Lung (tissue), 12 donors: ENCODE measurements around the gene SPAG5. TPM values are rescaled to one million over a fixed set of nuclear protein-coding genes. Genes with fewer than 3 reads are reported as not detected.
A peak's percentile ranks its signal among the peaks of the same experiment; 100 is the strongest.
"Not testable (repeated sequence)": the region's sequence is repeated elsewhere in the genome, so short reads cannot be mapped to it uniquely, and the experiment has no call there.

ENCODE experiments used
- ATAC-seq: fragments of 200-7000 bp; cut with Tn5 transposase; one replicate; pipeline ENCODE4 v1.9.1; 2020; ENCODE audit warnings: moderate number of reproducible peaks; ENCODE audit not compliant: insufficient read depth, low FRiP score
- DNase-seq, 3 donors: peaks; one replicate each; pipeline ENCODE4 v3.0.0-alpha.2; 2013 to 2017
- H3K27ac ChIP-seq, 2 donors: one replicate each; pipeline ENCODE4 v1.5.1; 2013; ENCODE audit warnings: mild to moderate bottlenecking in 2 of 2, moderate library complexity in 2 of 2, control low read depth in 1 of 2, inconsistent platforms in 1 of 2, low read depth in 1 of 2, low read length in 1 of 2
- H3K27me3 ChIP-seq, 3 donors: one replicate each; pipeline ENCODE4 v1.5.1; 2013; ENCODE audit warnings: low read length in 2 of 3; ENCODE audit not compliant: control insufficient read depth in 3 of 3, insufficient read depth in 3 of 3
- H3K36me3 ChIP-seq, 4 donors: one replicate each; pipeline ENCODE4 v1.5.1; 2013; ENCODE audit warnings: low read length in 4 of 4, mild to moderate bottlenecking in 1 of 4, moderate library complexity in 1 of 4; ENCODE audit not compliant: control insufficient read depth in 4 of 4, insufficient read depth in 4 of 4
- H3K4me1 ChIP-seq, 5 donors: one replicate each; pipeline ENCODE4 v1.5.1; 2013; ENCODE audit warnings: low read length in 5 of 5, mild to moderate bottlenecking in 2 of 5, moderate library complexity in 1 of 5; ENCODE audit not compliant: control insufficient read depth in 5 of 5, insufficient read depth in 5 of 5
- H3K4me3 ChIP-seq: one replicate; pipeline ENCODE4 v1.5.1; 2013; ENCODE audit warnings: mild to moderate bottlenecking, control low read depth, moderate library complexity
- H3K9ac ChIP-seq, 2 donors: one replicate each; pipeline ENCODE4 v1.5.1; 2013; ENCODE audit warnings: low read length in 2 of 2, control low read depth in 1 of 2; ENCODE audit not compliant: insufficient read depth in 1 of 2
- H3K9me3 ChIP-seq, 4 donors: one replicate each; pipeline ENCODE4 v1.5.1; 2013; ENCODE audit warnings: low read length in 3 of 4, mild to moderate bottlenecking in 1 of 4, moderate library complexity in 1 of 4; ENCODE audit not compliant: control insufficient read depth in 4 of 4, insufficient read depth in 3 of 4
- WGBS, 2 donors: extraction: QIAGEN DNeasy Blood & Tissue Kit; methylation state at CpG; one replicate each; pipeline ENCODE4 v1.1.7; 2013; 5-methylcytosine and 5-hydroxymethylcytosine counted together
- polyA plus RNA-seq, 2 donors: library from polyadenylated mRNA; stranded (reverse); fragments of 200-250 nt; gene quantifications; one replicate each; pipeline ENCODE4 v1.2.1, GENCODE V29; 2013
- total RNA-seq, 2 donors: library from RNA; depleted of rRNA in 1 of 2; stranded (reverse); fragments of >200 nt in 1 of 2; gene quantifications; one replicate each; pipeline ENCODE4 v1.2.1, GENCODE V29; 2014 to 2021
- TF ChIP-seq, protein P1 (sequence below): IDR thresholded peaks from 2 replicates; pipeline ENCODE4 v1.5.1; 2012; ENCODE audit warnings: mild to moderate bottlenecking; ENCODE audit errors: control extremely low read depth, extremely low read depth
- donor health status: control.
- donor health status: control.
- donor health status: Bipolar disorder and iron deficiency.
- donor health status: healthy.
- donor health status: DM: yes; HTN: yes; CAD: no.

The SPAG5 gene
- total and polyA plus RNA-seq, 4 donors: 6.3 to 15.0 (median 10.2) TPM

- DNase-seq (no peak), ATAC-seq (no peak)
- TF ChIP-seq, protein P1, sequence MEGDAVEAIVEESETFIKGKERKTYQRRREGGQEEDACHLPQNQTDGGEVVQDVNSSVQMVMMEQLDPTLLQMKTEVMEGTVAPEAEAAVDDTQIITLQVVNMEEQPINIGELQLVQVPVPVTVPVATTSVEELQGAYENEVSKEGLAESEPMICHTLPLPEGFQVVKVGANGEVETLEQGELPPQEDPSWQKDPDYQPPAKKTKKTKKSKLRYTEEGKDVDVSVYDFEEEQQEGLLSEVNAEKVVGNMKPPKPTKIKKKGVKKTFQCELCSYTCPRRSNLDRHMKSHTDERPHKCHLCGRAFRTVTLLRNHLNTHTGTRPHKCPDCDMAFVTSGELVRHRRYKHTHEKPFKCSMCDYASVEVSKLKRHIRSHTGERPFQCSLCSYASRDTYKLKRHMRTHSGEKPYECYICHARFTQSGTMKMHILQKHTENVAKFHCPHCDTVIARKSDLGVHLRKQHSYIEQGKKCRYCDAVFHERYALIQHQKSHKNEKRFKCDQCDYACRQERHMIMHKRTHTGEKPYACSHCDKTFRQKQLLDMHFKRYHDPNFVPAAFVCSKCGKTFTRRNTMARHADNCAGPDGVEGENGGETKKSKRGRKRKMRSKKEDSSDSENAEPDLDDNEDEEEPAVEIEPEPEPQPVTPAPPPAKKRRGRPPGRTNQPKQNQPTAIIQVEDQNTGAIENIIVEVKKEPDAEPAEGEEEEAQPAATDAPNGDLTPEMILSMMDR: no peak
- Histone ChIP-seq H3K27me3 (no peaks in the 10 kb centered on the region), H3K27ac (no peak overlapping the region), H3K36me3 (peaks cover 6 to 17% (median 9%) of the 10 kb centered on the region in 4 donors), H3K4me3 (no peak overlapping the region), H3K4me1 (no peaks in the 10 kb centered on the region), H3K9me3 (no peaks in the 10 kb centered on the region), H3K9ac (no peak overlapping the region)
- 90 to 92% methylated on average over 8 of the region's 8 CpGs for WGBS, 2 donors
These were observed 11.6 kb upstream of the SPAG5 start for GRCh38 chr17:28610376-28610775.

DNA sequence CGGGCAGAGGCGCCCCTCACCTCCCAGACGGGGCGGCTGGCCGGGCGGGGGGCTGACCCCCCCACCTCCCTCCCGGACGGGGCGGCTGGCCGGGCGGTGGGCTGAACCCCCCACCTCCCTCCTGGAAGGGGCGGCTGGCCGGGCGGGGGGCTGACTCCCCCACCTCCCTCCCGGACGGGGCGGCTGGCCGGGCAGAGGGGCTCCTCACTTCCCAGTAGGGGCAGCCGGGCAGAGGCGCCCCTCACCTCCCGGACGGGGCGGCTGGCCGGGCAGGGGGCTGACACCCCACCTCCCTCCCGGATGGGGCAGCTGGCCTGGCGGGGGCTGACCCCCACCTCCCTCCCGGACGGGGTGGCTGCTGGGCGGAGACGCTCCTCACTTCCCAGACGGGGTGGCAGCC, 5.2 kb upstream of the SPAG5 start:
- not testable (repeated sequence) for H3K27ac ChIP-seq

GRCh38 chr17:28599311-28600184, 723 bp upstream of the SPAG5 start:
- Histone ChIP-seq H3K27me3 (no peaks in the 10 kb centered on the region), H3K4me1 (peaks cover 0 to 27% (median 6%) of the 10 kb centered on the region in 5 donors), H3K9me3 (no peaks in the 10 kb centered on the region), H3K27ac (peak overlapping the region; percentile 91 to 94), H3K36me3 (peaks cover 0 to 2% (median 0%) of the 10 kb centered on the region in 4 donors), H3K4me3 (peak overlapping the region; percentile 59), H3K9ac (peak overlapping the region; percentile 47 to 81)
- TF ChIP-seq, protein P1: no peak
- DNase-seq (peak; percentile 74 to 84 (median 83)), ATAC-seq (peak; percentile 33)
- 7 to 9% methylated on average over 40 of the region's 40 CpGs for WGBS, 2 donors

More for the DNA sequence above, 5.2 kb upstream of the SPAG5 start:
- not testable (repeated sequence) for H3K9me3 ChIP-seq, H3K36me3 ChIP-seq, H3K9ac ChIP-seq, ATAC-seq, DNase-seq, H3K27me3 ChIP-seq, H3K4me3 ChIP-seq
- WGBS, 2 donors: 93 to 96% methylated on average over 9 to 31 of the region's 31 CpGs
- H3K4me1 ChIP-seq: peaks cover 0 to 11% (median 0%) of the 10 kb centered on the region in 5 donors

DNA sequence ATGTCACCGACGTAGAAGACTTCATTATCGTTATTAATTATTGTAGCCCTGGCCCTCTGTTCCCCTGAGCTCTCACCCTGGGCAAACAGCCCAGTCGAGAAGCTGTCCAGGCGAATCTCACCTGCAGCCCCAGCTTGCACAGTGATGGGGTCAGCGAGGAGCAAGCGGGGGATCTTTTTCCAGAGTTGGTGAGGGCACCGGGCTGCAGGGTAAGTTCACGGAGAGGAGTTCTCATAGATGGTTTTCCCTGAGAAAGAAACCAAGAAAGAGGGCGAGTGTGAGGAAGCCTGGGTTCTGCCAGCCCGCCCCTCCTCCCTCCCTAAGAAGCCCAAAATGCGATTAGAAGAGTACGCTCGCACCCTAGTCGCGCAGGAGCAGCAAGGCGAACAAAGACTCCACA, 436 bp downstream of the SPAG5 start:
- Histone ChIP-seq H3K27ac (no peak overlapping the region), H3K4me3 (peak overlapping the region; percentile 42), H3K9ac (peak overlapping the region in 1 of 2 donors; percentile 43), H3K27me3 (no peaks in the 10 kb centered on the region), H3K36me3 (peaks cover 0 to 2% (median 0%) of the 10 kb centered on the region in 4 donors), H3K9me3 (no peaks in the 10 kb centered on the region), H3K4me1 (peaks cover 0 to 27% (median 6%) of the 10 kb centered on the region in 5 donors)
- 5 to 7% methylated on average over 17 of the region's 17 CpGs for WGBS, 2 donors
- DNase-seq (no peak), ATAC-seq (no peak)
- TF ChIP-seq, protein P1: no peak
